Measurements from ENCODE around the gene ABAT.

- no peak for TF ChIP-seq EZH2 (IDR thresholded peaks at IDR 0.05; ENCODE audit: borderline replicate concordance, low read depth, low read length, poor library complexity, severe bottlenecking)
- TF ChIP-seq, protein P1, sequence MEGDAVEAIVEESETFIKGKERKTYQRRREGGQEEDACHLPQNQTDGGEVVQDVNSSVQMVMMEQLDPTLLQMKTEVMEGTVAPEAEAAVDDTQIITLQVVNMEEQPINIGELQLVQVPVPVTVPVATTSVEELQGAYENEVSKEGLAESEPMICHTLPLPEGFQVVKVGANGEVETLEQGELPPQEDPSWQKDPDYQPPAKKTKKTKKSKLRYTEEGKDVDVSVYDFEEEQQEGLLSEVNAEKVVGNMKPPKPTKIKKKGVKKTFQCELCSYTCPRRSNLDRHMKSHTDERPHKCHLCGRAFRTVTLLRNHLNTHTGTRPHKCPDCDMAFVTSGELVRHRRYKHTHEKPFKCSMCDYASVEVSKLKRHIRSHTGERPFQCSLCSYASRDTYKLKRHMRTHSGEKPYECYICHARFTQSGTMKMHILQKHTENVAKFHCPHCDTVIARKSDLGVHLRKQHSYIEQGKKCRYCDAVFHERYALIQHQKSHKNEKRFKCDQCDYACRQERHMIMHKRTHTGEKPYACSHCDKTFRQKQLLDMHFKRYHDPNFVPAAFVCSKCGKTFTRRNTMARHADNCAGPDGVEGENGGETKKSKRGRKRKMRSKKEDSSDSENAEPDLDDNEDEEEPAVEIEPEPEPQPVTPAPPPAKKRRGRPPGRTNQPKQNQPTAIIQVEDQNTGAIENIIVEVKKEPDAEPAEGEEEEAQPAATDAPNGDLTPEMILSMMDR (conservative IDR thresholded peaks at IDR 0.05; ENCODE audit: low read depth, low read length): no peak
These were observed 29.7 kb downstream of the ABAT start for GRCh38 chr16:8704098-8704497.
